Naive thymus-derived CD8-positive, alpha-beta T cell (primary cell): ENCODE data around the gene TMCC1. TPM values are rescaled to one million over a fixed set of nuclear protein-coding genes. Genes with fewer than 3 reads are reported as not detected.
A peak's percentile ranks its signal among the peaks of the same experiment; 100 is the strongest.
"Not testable (repeated sequence)": the region's sequence is repeated elsewhere in the genome, so short reads cannot be mapped to it uniquely, and the experiment has no call there.

Experiments used
- ATAC-seq, 2 donors: fragments of 150-1000 bp; cut with Tn5 transposase in 1 of 2; sonication (Bioruptor Pico), chemical (Tn5 transposase) in 1 of 2; 1 replicate in 1 of 2; 2 replicates in 1 of 2; pipeline ENCODE4 v1.10.0; 2021; ENCODE audit warnings: mild to moderate bottlenecking in 2 of 2, moderate library complexity in 2 of 2
- POLR2A ChIA-PET: fragments of 350-600 bp; sonication (Branson Sonifier 250); formaldehyde crosslinking; loops from one replicate; lab custom pipeline; 2021; ENCODE audit warnings: antibody characterized with exemption; lab: Charles Lee
- DNase-seq, 10 donors: peaks; one replicate each; pipeline versions ENCODE4 v3.0.0 to v3.0.0-alpha.2; 2020 to 2022
- H3K27ac Mint-ChIP-seq, 10 donors: one replicate each; pipeline ENCODE4 v1.8.0; 2020 to 2022; ENCODE audit warnings: mild to moderate bottlenecking in 10 of 10, mixed read lengths in 10 of 10, moderate library complexity in 4 of 10, inconsistent platforms in 1 of 10
- H3K27me3 Mint-ChIP-seq, 5 donors: one replicate each; pipeline ENCODE4 v1.8.0; 2021 to 2022; ENCODE audit warnings: mixed read lengths in 5 of 5
- H3K36me3 Mint-ChIP-seq, 3 donors: one replicate each; pipeline ENCODE4 v1.8.0; 2020 to 2022; ENCODE audit warnings: mixed read lengths in 3 of 3, mild to moderate bottlenecking in 2 of 3, inconsistent platforms in 1 of 3
- H3K4me1 Mint-ChIP-seq, 4 donors: one replicate each; pipeline ENCODE4 v1.8.0; 2021 to 2022; ENCODE audit warnings: mixed read lengths in 4 of 4
- H3K4me3 Mint-ChIP-seq, 10 donors: one replicate each; pipeline ENCODE4 v1.8.0; 2020 to 2022; ENCODE audit warnings: mild to moderate bottlenecking in 10 of 10, mixed read lengths in 10 of 10, moderate library complexity in 6 of 10, inconsistent platforms in 1 of 10
- H3K9me3 Mint-ChIP-seq, 9 donors: one replicate each; pipeline ENCODE4 v1.8.0; 2020 to 2022; ENCODE audit warnings: mixed read lengths in 9 of 9, mild to moderate bottlenecking in 3 of 9, inconsistent platforms in 1 of 9, moderate library complexity in 1 of 9
- polyA plus RNA-seq, 3 donors: library from polyadenylated mRNA; unstranded; fragments of 300-500 nt; fragmentation: Illumina TruSeq; gene quantifications; one replicate each; pipeline ENCODE4 v1.2.3, GENCODE V29; 2021
- total RNA-seq, 8 experiments: library from RNA in 2 of 8; stranded (reverse) in 2 of 8; gene quantifications; one replicate each; pipeline ENCODE4 v1.2.3 and lab custom pipeline; 2021 to 2026

TMCC1 gene
- total and polyA plus RNA-seq, 5 experiments from 2014 or later = 4.2 to 34.9 (median 6.3) TPM

- H3K36me3 Mint-ChIP-seq, DNase-seq, ATAC-seq, POLR2A ChIA-PET, H3K27me3 Mint-ChIP-seq, H3K4me1 Mint-ChIP-seq, H3K4me3 Mint-ChIP-seq, H3K9me3 Mint-ChIP-seq, H3K27ac Mint-ChIP-seq: not testable (repeated sequence)
Observed at GRCh38 chr3:129641567-129642260, 251.8 kb downstream of the TMCC1 start.

- not testable (repeated sequence) for ATAC-seq, H3K9me3 Mint-ChIP-seq, DNase-seq, H3K36me3 Mint-ChIP-seq, H3K27me3 Mint-ChIP-seq, H3K4me3 Mint-ChIP-seq, H3K4me1 Mint-ChIP-seq
- peak overlapping the region in 2 of 10 donors; percentile 37 to 52 for H3K27ac Mint-ChIP-seq
- POLR2A ChIA-PET = interaction anchor here (0.7 kb wide), 1 partner anchor 307 kb away, joined by 3 read pairs; no protein-coding TSS in a partner anchor
Observed at GRCh38 chr3:129640985-129641384, 252.5 kb downstream of the TMCC1 start.

- Mint-ChIP-seq H3K27ac (no peak overlapping the region), H3K4me3 (no peak overlapping the region), H3K36me3 (no peaks in the 10 kb centered on the region), H3K27me3 (no peaks in the 10 kb centered on the region), H3K4me1 (peaks cover 0 to 4% (median 0%) of the 10 kb centered on the region in 4 donors), H3K9me3 (peaks cover 0 to 6% (median 0%) of the 10 kb centered on the region in 9 donors)
- POLR2A ChIA-PET = no interaction called here
- no peak for DNase-seq
- ATAC-seq = no peak
Observed at GRCh38 chr3:129638481-129638880, 255.0 kb downstream of the TMCC1 start.

- H3K9me3 Mint-ChIP-seq = peaks cover 0 to 6% (median 0%) of the 10 kb centered on the region in 9 donors
- peaks cover 0 to 5% (median under 1%) of the 10 kb centered on the region in 4 donors for H3K4me1 Mint-ChIP-seq
- no peaks in the 10 kb centered on the region for H3K27me3 Mint-ChIP-seq
- H3K36me3 Mint-ChIP-seq = no peaks in the 10 kb centered on the region
- ATAC-seq = no peak
- no peak for DNase-seq
- POLR2A ChIA-PET = no interaction called here
- H3K27ac Mint-ChIP-seq = no peak overlapping the region
- no peak overlapping the region for H3K4me3 Mint-ChIP-seq
Observed at GRCh38 chr3:129636082-129636481, 257.4 kb downstream of the TMCC1 start.

DNA sequence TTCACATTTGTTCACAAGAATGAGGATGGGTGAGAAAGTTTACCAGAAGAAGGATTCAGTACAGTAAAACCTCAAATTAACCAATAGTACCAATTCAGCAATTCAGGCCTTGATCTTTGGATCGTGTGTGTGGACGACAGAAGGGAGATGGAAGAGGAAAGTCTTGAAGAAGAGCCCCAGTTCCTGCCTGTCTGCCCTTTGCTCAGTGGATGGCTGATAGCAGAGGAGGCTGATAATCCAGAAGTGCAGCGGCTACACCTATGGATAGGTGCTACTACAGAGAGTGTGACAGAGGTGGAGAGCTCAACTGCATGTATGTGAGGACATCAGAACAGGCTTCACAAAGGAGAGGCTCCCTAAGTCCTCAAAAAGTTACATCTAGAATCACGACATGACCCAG is 257.9 kb downstream of the TMCC1 start:
- POLR2A ChIA-PET = no interaction called here
- Mint-ChIP-seq H3K4me3 (no peak overlapping the region), H3K36me3 (no peaks in the 10 kb centered on the region), H3K9me3 (peaks cover 0 to 6% (median 0%) of the 10 kb centered on the region in 9 donors), H3K4me1 (peaks cover 0 to 5% (median under 1%) of the 10 kb centered on the region in 4 donors), H3K27ac (no peak overlapping the region), H3K27me3 (no peaks in the 10 kb centered on the region)
- ATAC-seq (no peak), DNase-seq (no peak)

DNA sequence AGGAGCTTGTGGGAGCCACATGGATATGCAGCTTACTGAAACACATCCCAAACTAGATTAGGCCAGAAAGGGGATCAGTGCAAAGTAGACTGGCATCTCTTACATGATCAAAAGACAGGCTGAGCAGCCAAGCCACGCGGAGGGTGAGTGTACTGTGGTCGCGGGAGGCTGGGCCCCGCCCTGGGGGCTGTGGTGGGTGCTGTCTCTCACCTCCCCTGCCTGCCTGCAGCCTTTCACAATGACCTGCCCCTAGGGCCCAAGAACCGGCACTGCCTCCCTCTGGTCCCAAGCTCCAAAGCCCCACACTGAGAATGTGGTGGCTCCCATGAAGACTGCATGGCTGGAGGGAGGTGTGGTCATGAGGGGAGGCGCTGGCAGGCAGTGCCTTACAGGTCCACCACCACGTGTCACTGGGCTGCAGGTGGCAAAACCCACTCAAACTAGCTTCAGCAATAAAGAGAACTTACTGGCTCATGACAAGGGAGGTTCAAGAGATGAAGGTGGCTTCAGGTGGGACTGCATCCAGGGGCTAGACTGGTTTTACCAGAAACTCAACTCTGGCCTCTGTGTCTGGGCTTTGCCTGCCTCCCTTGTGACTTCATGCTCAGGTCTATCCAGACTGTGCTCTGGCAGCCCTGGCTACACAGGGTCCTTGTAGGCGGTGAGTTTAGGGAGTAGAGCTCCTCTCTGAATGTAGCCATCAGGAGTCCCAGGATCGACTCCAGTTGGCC is 259.6 kb downstream of the TMCC1 start:
- Mint-ChIP-seq H3K27me3 (no peaks in the 10 kb centered on the region), H3K36me3 (no peaks in the 10 kb centered on the region), H3K27ac (peak overlapping the region in 1 of 10 donors; percentile 53), H3K9me3 (peaks cover 0 to 6% (median 0%) of the 10 kb centered on the region in 9 donors), H3K4me3 (no peak overlapping the region), H3K4me1 (peaks cover 0 to 5% (median under 1%) of the 10 kb centered on the region in 4 donors)
- POLR2A ChIA-PET = no interaction called here
- ATAC-seq = no peak
- no peak for DNase-seq

DNA sequence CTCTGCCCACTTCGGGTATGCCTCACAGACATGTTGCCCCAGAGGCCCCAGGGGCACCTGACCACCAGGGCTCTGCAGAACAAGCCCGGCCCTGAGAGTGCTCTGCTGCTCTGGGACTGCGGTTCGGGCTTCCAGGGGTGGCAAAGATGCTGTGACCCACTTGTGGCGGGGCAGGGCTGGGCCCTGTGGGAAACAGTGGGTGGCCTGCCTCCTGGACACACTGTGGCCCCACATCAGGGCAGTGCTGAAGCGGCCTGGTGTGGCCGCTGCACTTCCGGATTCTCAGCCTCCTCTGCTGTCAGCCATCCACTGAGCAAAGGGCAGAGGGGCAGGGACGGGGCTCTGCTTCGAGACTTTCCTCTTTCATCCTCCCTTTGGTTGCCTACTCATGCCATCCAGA is 260.5 kb downstream of the TMCC1 start:
- Mint-ChIP-seq H3K4me3 (no peak overlapping the region), H3K9me3 (peaks cover 0 to 6% (median 0%) of the 10 kb centered on the region in 9 donors), H3K27ac (no peak overlapping the region), H3K27me3 (no peaks in the 10 kb centered on the region), H3K4me1 (peaks cover 3 to 5% (median 4%) of the 10 kb centered on the region in 4 donors), H3K36me3 (no peaks in the 10 kb centered on the region)
- POLR2A ChIA-PET = no interaction called here
- ATAC-seq (no peak), DNase-seq (no peak)

GRCh38 chr3:129632556-129632955 is 261.0 kb downstream of the TMCC1 start:
- Mint-ChIP-seq H3K36me3 (no peaks in the 10 kb centered on the region), H3K9me3 (peaks cover 0 to 6% (median 0%) of the 10 kb centered on the region in 9 donors), H3K4me3 (no peak overlapping the region), H3K4me1 (peaks cover 5 to 9% (median 8%) of the 10 kb centered on the region in 4 donors), H3K27ac (peak overlapping the region in 1 of 10 donors; percentile 35), H3K27me3 (no peaks in the 10 kb centered on the region)
- no peak for DNase-seq
- POLR2A ChIA-PET = no interaction called here
- ATAC-seq = no peak

- no peak overlapping the region for H3K4me3 Mint-ChIP-seq
- H3K27me3 Mint-ChIP-seq = no peaks in the 10 kb centered on the region
- H3K9me3 Mint-ChIP-seq = peaks cover 0 to 6% (median 0%) of the 10 kb centered on the region in 9 donors
- DNase-seq (no peak), ATAC-seq (no peak)
- peak overlapping the region in 1 of 10 donors; percentile 35 for H3K27ac Mint-ChIP-seq
- peaks cover 7 to 14% (median 10%) of the 10 kb centered on the region in 4 donors for H3K4me1 Mint-ChIP-seq
- POLR2A ChIA-PET = no interaction called here
- no peaks in the 10 kb centered on the region for H3K36me3 Mint-ChIP-seq
Observed at GRCh38 chr3:129632056-129632455, 261.5 kb downstream of the TMCC1 start.

DNA sequence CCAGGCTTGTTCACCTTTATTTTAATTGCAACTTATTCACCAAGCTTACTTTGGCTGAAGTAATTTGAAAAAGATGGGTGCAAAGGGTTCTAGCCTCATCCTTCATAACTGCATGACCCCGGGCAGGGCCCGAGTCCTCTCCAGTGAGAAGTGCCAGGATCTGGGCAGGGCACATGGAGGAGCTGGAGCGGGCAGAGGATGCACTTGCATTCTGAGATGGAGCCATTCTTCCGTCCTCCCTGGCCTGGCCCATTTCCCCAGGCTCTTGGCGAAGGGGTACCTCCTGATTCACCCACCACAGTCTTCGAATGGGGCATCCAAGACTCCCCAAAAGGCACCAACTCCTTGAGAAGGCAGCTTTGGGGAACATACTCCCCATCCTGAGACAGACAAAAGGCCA is 264.5 kb downstream of the TMCC1 start:
- Mint-ChIP-seq H3K27ac (peak overlapping the region in 1 of 10 donors; percentile 61), H3K9me3 (no peaks in the 10 kb centered on the region), H3K4me1 (peaks cover 4 to 23% (median 15%) of the 10 kb centered on the region in 4 donors), H3K36me3 (no peaks in the 10 kb centered on the region), H3K27me3 (no peaks in the 10 kb centered on the region), H3K4me3 (peak overlapping the region in 3 of 10 donors; percentile 15 to 53 (median 26))
- POLR2A ChIA-PET = no interaction called here
- DNase-seq = no peak
- no peak for ATAC-seq

- Mint-ChIP-seq H3K9me3 (no peaks in the 10 kb centered on the region), H3K36me3 (no peaks in the 10 kb centered on the region), H3K27ac (peak overlapping the region; percentile 39 to 93 (median 76)), H3K4me3 (peak overlapping the region; percentile 87 to 92 (median 89)), H3K4me1 (peaks cover 2 to 23% (median 14%) of the 10 kb centered on the region in 4 donors), H3K27me3 (no peaks in the 10 kb centered on the region)
- POLR2A ChIA-PET = interaction anchor here (0.9 to 2.0 kb wide), 4 partner anchors 51 to 201 kb away, joined by 3 to 7 read pairs (median 4); no protein-coding TSS in a partner anchor
- ATAC-seq = no peak
- no peak for DNase-seq
Observed at GRCh38 chr3:129628169-129628522, 265.4 kb downstream of the TMCC1 start.

DNA sequence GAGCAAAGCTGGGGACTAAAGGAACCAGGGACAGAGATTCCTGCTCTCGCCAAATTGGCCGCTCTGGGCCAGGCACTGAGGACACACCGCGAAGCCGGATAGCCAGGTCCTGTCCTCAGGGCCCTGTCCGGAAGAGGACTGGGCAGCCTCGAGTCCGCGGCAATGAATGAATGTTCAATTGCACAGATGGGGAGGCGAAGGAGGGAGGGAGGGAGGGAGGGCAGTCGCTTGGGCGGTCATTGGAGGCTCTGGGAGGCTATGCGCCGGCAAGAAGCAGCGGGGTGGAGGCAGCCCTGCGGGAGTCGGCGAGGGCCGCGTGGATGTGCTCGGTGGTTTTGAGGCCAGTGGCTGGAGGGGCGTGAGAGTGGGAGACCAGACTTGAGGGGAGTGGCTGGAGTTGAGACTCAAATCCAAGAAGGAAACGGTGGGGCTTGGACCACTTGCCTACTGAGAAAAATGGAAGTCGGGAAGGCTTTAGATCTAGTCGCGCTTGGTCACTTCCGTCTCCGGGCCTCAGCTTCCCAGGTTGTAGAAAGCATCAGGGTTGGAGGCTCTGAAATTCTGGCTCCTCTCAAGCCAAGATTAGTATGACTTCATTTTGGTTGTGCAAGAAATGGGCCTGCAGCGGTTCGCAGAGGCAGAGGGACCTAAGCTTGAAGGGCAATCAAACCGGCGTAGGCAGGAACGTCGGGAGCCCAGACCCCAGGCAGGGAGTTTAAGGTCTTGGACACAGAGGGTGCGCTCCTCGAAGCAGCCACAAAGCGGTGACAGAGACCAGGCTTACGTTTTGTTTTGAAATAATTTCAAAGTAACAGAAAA is 266.0 kb downstream of the TMCC1 start:
- Mint-ChIP-seq H3K4me3 (peak overlapping the region; percentile 87 to 92 (median 89)), H3K27ac (peak overlapping the region; percentile 50 to 93 (median 76)), H3K4me1 (peaks cover 2 to 23% (median 14%) of the 10 kb centered on the region in 4 donors), H3K9me3 (no peaks in the 10 kb centered on the region), H3K27me3 (no peaks in the 10 kb centered on the region), H3K36me3 (no peaks in the 10 kb centered on the region)
- ATAC-seq = peak; percentile 80 to 81
- DNase-seq = peak; percentile 49 to 82 (median 67)
- POLR2A ChIA-PET = interaction anchor here (0.9 to 2.0 kb wide), 5 partner anchors 51 to 266 kb away, joined by 3 to 7 read pairs (median 5); partner anchors contain the start of gene TMCC1
